K562 (cell line): ENCODE measurements around the gene STK32C. TPM values are rescaled to one million over a fixed set of nuclear protein-coding genes. Genes with fewer than 3 reads are reported as not detected.

Source experiments
- FOSL1 ChIP-seq: fragments of 200-800 bp; sonication (Bioruptor generic); conservative IDR thresholded peaks from 2 replicates; pipeline ENCODE4 v1.6.1; 2016; ENCODE audit warnings: missing genetic modification characterization, missing compliant biosample characterization
- NCOA4 ChIP-seq: fragments of 450-650 bp; IDR thresholded peaks from 2 replicates; pipeline ENCODE4 v1.6.1; 2018; ENCODE audit warnings: mild to moderate bottlenecking; ENCODE audit not compliant: partially characterized antibody
- POLR3A ChIP-seq: IDR thresholded peaks from 2 replicates; pipeline ENCODE4 v1.6.1; 2011; ENCODE audit warnings: borderline replicate concordance, mild to moderate bottlenecking, moderate library complexity; ENCODE audit not compliant: insufficient read length, insufficient read depth; ENCODE audit errors: extremely low read depth
- PTRF ChIP-seq: fragments of 450-650 bp; IDR thresholded peaks from 2 replicates; pipeline ENCODE4 v1.6.1; 2016; ENCODE audit warnings: mild to moderate bottlenecking, missing genetic modification characterization, missing compliant biosample characterization
- SIN3B ChIP-seq: fragments of 450-650 bp; IDR thresholded peaks from 2 replicates; pipeline ENCODE4 v1.6.1; 2017; ENCODE audit warnings: low read depth, mild to moderate bottlenecking, moderate library complexity
- XRCC5 ChIP-seq: fragments of 200-400 bp; formaldehyde crosslinking; IDR thresholded peaks from 2 replicates; pipeline ENCODE4 v1.6.1; 2017; ENCODE audit warnings: low read depth, mild to moderate bottlenecking, low read length
- ZKSCAN3 ChIP-seq: fragments of 250-450 bp; sonication (Bioruptor Pico); IDR thresholded peaks from 2 replicates; pipeline ENCODE4 v1.4.0; 2020
- ZNF695 ChIP-seq: fragments of 450-650 bp; formaldehyde crosslinking; IDR thresholded peaks from 2 replicates; pipeline ENCODE4 v1.4.0; 2020; ENCODE audit warnings: mild to moderate bottlenecking, moderate library complexity
- polyA plus RNA-seq, 8 experiments: library from polyadenylated mRNA; depleted of rRNA in 4 of 8; stranded (reverse) in 5 of 8; unstranded in 3 of 8; fragments of >200 nt; fragmentation: Nextera tagmentation in 2 of 8; fragmentation: Illumina TruSeq in 1 of 8; extraction: Ambion mirVana in 2 of 8; extraction: Trizol in 1 of 8; gene quantifications; 2 replicates each; pipeline versions ENCODE4 v1.2.1 to v1.2.3, GENCODE V29; 2011 to 2014; ENCODE audit warnings: inconsistent platforms in 1 of 8, missing spikeins in 1 of 8
- total RNA-seq, 7 experiments: library from RNA; depleted of rRNA in 6 of 7; stranded (reverse); fragments of >200 nt in 6 of 7; fragmentation: Illumina TruSeq in 2 of 7; extraction: Trizol in 2 of 7; gene quantifications; 2 replicates each; pipeline versions ENCODE4 v1.2.1 to v1.2.3, GENCODE V29; 2011 to 2021; ENCODE audit warnings: low replicate concordance in 1 of 7
- TF ChIP-seq, protein P1 (sequence below): fragments of 450-650 bp; IDR thresholded peaks from 2 replicates; pipeline ENCODE4 v1.6.1; 2016; ENCODE audit warnings: mild to moderate bottlenecking, moderate library complexity
- TF ChIP-seq, protein P2 (sequence below): fragments of 200-800 bp; sonication (Bioruptor generic); IDR thresholded peaks from 2 replicates; pipeline ENCODE4 v1.6.1; 2016; ENCODE audit warnings: missing genetic modification characterization, missing compliant biosample characterization

Gene STK32C
- total and polyA plus RNA-seq, 9 of the 15 experiments (the other 6 are each of a cell fraction or from before 2014, with no cell fraction given) = 1.5 to 20.9 (median 6.5) TPM

DNA sequence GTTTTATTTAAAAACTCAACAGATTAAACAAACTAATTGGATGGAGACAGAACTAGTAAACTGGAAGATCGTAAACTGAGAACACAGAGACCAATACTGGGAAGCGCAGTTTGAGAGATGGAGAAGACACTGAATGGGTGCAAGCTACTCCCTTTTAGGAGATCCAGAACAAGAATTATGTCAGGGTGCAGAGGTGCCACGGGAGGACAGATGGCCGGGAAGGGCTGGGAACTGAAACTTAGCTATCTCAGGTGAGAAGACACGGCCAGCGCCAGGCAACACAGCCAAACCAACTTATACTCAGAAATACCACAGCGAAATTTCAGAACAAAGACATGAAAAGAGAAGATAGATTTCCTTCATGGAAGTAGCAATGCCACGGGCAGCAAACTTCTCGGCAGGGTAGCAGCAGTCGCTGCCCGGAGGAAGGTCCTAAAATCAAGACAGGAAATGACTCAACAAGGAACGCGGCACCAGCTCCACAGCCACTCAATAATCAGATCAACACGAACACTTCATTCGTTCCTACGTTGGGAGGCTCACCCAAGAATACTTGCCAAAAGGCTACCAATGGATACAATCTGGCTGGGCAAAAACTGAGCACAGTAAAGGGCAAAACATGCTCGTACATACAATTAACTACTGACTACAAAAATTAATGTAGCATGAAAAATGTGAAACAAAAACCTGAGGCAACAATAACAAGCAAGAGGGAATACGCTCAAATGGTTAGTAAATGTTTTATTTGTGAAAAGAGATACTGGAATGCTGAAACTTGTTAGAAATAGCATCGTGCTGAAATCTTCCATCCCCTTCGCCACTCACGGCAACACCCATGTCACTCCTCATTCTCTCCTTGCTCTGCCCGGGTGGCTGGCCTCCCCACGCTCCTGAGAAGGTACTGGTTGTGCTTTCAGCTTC lies 22.1 kb upstream of the STK32C start (continued):
- TF ChIP-seq, protein P1, sequence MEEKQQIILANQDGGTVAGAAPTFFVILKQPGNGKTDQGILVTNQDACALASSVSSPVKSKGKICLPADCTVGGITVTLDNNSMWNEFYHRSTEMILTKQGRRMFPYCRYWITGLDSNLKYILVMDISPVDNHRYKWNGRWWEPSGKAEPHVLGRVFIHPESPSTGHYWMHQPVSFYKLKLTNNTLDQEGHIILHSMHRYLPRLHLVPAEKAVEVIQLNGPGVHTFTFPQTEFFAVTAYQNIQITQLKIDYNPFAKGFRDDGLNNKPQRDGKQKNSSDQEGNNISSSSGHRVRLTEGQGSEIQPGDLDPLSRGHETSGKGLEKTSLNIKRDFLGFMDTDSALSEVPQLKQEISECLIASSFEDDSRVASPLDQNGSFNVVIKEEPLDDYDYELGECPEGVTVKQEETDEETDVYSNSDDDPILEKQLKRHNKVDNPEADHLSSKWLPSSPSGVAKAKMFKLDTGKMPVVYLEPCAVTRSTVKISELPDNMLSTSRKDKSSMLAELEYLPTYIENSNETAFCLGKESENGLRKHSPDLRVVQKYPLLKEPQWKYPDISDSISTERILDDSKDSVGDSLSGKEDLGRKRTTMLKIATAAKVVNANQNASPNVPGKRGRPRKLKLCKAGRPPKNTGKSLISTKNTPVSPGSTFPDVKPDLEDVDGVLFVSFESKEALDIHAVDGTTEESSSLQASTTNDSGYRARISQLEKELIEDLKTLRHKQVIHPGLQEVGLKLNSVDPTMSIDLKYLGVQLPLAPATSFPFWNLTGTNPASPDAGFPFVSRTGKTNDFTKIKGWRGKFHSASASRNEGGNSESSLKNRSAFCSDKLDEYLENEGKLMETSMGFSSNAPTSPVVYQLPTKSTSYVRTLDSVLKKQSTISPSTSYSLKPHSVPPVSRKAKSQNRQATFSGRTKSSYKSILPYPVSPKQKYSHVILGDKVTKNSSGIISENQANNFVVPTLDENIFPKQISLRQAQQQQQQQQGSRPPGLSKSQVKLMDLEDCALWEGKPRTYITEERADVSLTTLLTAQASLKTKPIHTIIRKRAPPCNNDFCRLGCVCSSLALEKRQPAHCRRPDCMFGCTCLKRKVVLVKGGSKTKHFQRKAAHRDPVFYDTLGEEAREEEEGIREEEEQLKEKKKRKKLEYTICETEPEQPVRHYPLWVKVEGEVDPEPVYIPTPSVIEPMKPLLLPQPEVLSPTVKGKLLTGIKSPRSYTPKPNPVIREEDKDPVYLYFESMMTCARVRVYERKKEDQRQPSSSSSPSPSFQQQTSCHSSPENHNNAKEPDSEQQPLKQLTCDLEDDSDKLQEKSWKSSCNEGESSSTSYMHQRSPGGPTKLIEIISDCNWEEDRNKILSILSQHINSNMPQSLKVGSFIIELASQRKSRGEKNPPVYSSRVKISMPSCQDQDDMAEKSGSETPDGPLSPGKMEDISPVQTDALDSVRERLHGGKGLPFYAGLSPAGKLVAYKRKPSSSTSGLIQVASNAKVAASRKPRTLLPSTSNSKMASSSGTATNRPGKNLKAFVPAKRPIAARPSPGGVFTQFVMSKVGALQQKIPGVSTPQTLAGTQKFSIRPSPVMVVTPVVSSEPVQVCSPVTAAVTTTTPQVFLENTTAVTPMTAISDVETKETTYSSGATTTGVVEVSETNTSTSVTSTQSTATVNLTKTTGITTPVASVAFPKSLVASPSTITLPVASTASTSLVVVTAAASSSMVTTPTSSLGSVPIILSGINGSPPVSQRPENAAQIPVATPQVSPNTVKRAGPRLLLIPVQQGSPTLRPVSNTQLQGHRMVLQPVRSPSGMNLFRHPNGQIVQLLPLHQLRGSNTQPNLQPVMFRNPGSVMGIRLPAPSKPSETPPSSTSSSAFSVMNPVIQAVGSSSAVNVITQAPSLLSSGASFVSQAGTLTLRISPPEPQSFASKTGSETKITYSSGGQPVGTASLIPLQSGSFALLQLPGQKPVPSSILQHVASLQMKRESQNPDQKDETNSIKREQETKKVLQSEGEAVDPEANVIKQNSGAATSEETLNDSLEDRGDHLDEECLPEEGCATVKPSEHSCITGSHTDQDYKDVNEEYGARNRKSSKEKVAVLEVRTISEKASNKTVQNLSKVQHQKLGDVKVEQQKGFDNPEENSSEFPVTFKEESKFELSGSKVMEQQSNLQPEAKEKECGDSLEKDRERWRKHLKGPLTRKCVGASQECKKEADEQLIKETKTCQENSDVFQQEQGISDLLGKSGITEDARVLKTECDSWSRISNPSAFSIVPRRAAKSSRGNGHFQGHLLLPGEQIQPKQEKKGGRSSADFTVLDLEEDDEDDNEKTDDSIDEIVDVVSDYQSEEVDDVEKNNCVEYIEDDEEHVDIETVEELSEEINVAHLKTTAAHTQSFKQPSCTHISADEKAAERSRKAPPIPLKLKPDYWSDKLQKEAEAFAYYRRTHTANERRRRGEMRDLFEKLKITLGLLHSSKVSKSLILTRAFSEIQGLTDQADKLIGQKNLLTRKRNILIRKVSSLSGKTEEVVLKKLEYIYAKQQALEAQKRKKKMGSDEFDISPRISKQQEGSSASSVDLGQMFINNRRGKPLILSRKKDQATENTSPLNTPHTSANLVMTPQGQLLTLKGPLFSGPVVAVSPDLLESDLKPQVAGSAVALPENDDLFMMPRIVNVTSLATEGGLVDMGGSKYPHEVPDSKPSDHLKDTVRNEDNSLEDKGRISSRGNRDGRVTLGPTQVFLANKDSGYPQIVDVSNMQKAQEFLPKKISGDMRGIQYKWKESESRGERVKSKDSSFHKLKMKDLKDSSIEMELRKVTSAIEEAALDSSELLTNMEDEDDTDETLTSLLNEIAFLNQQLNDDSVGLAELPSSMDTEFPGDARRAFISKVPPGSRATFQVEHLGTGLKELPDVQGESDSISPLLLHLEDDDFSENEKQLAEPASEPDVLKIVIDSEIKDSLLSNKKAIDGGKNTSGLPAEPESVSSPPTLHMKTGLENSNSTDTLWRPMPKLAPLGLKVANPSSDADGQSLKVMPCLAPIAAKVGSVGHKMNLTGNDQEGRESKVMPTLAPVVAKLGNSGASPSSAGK = peak; percentile 25; the same call in 1 of the 2 replicates
- TF ChIP-seq NCOA4 (no peak), FOSL1 (peak; percentile 80), PTRF (tag) (no peak), ZKSCAN3 (CRISPR knock-in tag) (no peak), POLR3A (no peak), ZNF695 (CRISPR knock-in tag) (no peak), XRCC5 (no peak), SIN3B (no peak)
- TF ChIP-seq, protein P2, sequence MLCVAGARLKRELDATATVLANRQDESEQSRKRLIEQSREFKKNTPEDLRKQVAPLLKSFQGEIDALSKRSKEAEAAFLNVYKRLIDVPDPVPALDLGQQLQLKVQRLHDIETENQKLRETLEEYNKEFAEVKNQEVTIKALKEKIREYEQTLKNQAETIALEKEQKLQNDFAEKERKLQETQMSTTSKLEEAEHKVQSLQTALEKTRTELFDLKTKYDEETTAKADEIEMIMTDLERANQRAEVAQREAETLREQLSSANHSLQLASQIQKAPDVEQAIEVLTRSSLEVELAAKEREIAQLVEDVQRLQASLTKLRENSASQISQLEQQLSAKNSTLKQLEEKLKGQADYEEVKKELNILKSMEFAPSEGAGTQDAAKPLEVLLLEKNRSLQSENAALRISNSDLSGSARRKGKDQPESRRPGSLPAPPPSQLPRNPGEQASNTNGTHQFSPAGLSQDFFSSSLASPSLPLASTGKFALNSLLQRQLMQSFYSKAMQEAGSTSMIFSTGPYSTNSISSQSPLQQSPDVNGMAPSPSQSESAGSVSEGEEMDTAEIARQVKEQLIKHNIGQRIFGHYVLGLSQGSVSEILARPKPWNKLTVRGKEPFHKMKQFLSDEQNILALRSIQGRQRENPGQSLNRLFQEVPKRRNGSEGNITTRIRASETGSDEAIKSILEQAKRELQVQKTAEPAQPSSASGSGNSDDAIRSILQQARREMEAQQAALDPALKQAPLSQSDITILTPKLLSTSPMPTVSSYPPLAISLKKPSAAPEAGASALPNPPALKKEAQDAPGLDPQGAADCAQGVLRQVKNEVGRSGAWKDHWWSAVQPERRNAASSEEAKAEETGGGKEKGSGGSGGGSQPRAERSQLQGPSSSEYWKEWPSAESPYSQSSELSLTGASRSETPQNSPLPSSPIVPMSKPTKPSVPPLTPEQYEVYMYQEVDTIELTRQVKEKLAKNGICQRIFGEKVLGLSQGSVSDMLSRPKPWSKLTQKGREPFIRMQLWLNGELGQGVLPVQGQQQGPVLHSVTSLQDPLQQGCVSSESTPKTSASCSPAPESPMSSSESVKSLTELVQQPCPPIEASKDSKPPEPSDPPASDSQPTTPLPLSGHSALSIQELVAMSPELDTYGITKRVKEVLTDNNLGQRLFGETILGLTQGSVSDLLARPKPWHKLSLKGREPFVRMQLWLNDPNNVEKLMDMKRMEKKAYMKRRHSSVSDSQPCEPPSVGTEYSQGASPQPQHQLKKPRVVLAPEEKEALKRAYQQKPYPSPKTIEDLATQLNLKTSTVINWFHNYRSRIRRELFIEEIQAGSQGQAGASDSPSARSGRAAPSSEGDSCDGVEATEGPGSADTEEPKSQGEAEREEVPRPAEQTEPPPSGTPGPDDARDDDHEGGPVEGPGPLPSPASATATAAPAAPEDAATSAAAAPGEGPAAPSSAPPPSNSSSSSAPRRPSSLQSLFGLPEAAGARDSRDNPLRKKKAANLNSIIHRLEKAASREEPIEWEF (CRISPR knock-in tag) = no peak
